Measurements from ENCODE around the gene ZRANB3.

Gene ZRANB3

DNA sequence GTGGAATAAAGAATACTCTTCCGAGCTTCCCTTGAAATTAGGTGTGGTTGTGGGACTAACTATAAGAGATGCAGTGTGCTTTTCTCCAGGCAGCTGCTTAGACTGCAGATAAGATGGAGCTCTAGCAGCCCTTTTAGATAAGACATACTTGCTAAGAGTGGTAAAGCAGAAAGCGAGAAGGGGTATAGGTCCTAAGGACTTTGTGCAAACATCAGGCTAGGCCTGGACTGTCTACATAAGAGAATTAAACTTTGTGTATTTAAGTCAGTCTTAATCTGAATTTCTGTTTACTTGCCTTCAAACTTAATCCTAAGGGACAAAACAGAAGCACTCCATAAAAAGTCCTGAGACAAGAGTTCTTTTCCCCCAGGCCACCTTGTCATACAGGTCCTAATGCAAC, 260.0 kb downstream of the ZRANB3 start:
- TF ChIP-seq CTCF (IDR thresholded peaks at IDR 0.05; ENCODE audit: low read depth, low read length) = no peak
- no peak overlapping the region for H3K4me3 ChIP-seq (ENCODE audit: low read depth, low read length)

DNA sequence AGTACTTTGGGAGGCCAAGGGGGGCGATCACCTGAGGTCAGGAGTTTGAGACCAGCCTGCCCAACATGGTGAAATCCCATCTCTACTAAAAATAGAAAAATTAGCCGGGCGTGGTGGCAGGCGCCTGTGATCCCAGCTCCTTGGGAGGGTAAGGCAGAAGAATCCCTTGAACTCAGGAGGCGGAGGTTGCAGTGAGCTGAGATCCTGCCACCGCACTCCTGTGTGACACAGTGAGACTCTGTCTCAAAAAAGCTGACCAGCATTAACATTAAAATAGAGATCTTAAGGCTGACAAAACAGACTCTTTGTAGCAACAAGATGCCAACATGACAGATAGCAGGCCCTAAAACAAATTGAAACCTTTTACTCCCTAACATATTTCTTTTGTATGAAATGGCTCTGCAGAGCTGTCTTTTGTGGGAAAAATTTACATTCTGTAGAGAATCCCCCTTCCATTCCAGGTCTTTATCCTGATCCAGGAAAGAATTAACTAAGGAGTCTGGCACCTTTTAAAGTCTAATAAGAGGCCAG, 265.0 kb downstream of the ZRANB3 start:
- no peak overlapping the region for H3K4me3 ChIP-seq (ENCODE audit: low read depth, low read length)
- TF ChIP-seq CTCF (IDR thresholded peaks at IDR 0.05; ENCODE audit: low read depth, low read length) = no peak

DNA sequence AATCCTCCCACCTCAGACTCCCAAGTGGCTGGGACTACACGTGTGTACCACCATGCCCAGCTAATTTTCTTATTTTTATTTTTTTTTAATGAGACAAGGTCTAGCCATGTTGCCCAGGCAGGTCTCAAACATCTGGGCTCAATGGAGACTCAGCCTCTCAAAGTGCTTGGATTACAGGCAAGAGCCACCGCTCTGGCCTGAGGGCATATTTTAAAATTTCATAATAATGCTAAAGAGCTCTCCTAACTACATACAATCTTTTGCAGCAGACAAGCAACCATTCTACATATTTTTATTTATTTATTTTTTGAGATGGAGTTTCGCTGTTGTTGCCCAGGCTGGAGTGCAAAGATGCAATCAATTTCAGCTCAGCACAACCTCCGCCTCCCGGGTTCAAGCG, 271.9 kb downstream of the ZRANB3 start:
- no peak for TF ChIP-seq CTCF (IDR thresholded peaks at IDR 0.05; ENCODE audit: low read depth, low read length)
- H3K4me3 ChIP-seq (ENCODE audit: low read depth, low read length) = no peak overlapping the region

GRCh38 chr2:135258193-135258592, 272.8 kb downstream of the ZRANB3 start:
- no peak overlapping the region for H3K4me3 ChIP-seq (ENCODE audit: low read depth, low read length)
- TF ChIP-seq CTCF (IDR thresholded peaks at IDR 0.05; ENCODE audit: low read depth, low read length) = no peak

GRCh38 chr2:135257383-135258090, 273.5 kb downstream of the ZRANB3 start:
- H3K4me3 ChIP-seq (ENCODE audit: low read depth, low read length) = no peak overlapping the region
- TF ChIP-seq CTCF (IDR thresholded peaks at IDR 0.05; ENCODE audit: low read depth, low read length) = no peak

DNA sequence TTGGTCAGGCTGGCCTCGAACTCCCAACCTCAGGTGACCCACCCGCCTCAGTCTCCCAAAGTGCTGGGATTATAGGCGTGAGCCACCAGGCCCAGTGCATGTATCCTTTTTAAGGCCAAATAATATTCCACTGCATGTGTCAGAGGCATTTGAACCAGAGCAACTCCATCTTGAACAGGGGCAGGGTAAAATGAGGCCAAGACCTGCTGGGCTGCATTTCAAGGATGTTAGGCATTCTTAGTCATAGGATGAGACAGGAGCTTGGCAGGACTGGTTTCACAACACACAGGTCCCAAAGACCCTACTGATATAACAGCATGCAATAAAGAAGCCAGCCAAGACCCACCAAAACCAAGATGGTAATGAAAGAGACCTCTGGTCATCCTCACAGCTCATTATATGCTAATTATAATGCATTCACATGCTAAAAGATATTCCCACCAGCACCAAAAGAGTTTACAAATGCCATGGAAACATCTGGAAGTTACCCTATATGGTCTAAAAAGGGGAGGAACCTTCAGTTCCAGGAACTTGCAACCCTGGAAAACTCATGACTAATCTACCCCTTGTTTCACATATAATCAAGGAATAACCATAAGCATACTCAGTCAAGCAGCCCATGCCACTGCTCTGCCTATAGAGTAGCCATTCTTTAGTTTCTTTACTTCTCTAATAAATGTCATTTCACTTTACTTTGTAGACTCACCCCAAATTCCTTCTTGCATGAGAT, 274.3 kb downstream of the ZRANB3 start:
- no peak overlapping the region for H3K4me3 ChIP-seq (ENCODE audit: low read depth, low read length)
- no peak for TF ChIP-seq CTCF (IDR thresholded peaks at IDR 0.05; ENCODE audit: low read depth, low read length)

GRCh38 chr2:135255208-135255607, 275.8 kb downstream of the ZRANB3 start:
- H3K4me3 ChIP-seq (ENCODE audit: low read depth, low read length) = no peak overlapping the region
- no peak for TF ChIP-seq CTCF (IDR thresholded peaks at IDR 0.05; ENCODE audit: low read depth, low read length)

Data from WI38 (cell line).